ENCODE measurements around the gene WDR47. TPM values are rescaled to one million over a fixed set of nuclear protein-coding genes. Genes with fewer than 3 reads are reported as not detected.
A peak's percentile ranks its signal among the peaks of the same experiment; 100 is the strongest.

Gene WDR47
- polyA plus RNA-seq, 1 donor: 8.9 TPM

- H3K27ac ChIP-seq (ENCODE audit: low read length): no peak overlapping the region
- no peak overlapping the region for H3K4me3 ChIP-seq (ENCODE audit: low read length)
- H3K9me3 ChIP-seq (ENCODE audit: control insufficient read depth, low read depth, low read length): no peaks in the 10 kb centered on the region
- H3K27me3 ChIP-seq (ENCODE audit: control insufficient read depth, insufficient read depth, low read length): no peaks in the 10 kb centered on the region
- H3K36me3 ChIP-seq (ENCODE audit: control insufficient read depth, insufficient read depth, low read length): peaks cover 13% of the 10 kb centered on the region
- no peaks in the 10 kb centered on the region for H3K4me1 ChIP-seq (ENCODE audit: control insufficient read depth, insufficient read depth, low read length)
- no peak for DNase-seq
Measured at GRCh38 chr1:108969346-108969745, 72.6 kb downstream of the WDR47 start.

- peaks cover 4% of the 10 kb centered on the region for H3K4me1 ChIP-seq (ENCODE audit: control insufficient read depth, insufficient read depth, low read length)
- 0% methylated on average over 3 of the region's 72 CpGs for WGBS (ENCODE audit: insufficient coverage, low lambda C conversion rate)
- peak within 1 kb of the TSS; percentile 75 for H3K4me3 ChIP-seq (ENCODE audit: low read length)
Measured at GRCh38 chr1:108963052-108963686, 78.7 kb downstream of the WDR47 start, which contains the start of gene CLCC1. TSS of gene CLCC1 (minus strand) at chr1:108963484. CDS start at chr1:108950437, 13,047 bp downstream.

GRCh38 chr1:108962681-108963051, 79.2 kb downstream of the WDR47 start:
- H3K9me3 ChIP-seq (ENCODE audit: control insufficient read depth, low read depth, low read length): no peaks in the 10 kb centered on the region
- peak overlapping the region; percentile 75 for H3K4me3 ChIP-seq (ENCODE audit: low read length)
- H3K36me3 ChIP-seq (ENCODE audit: control insufficient read depth, insufficient read depth, low read length): peaks cover 2% of the 10 kb centered on the region
- WGBS (ENCODE audit: insufficient coverage, low lambda C conversion rate): no CpG with 5 or more reads among the region's 12 CpGs
- peak overlapping the region; percentile 95 for H3K27ac ChIP-seq (ENCODE audit: low read length)
- peak in 1 of 2 donors; percentile 26 for DNase-seq
- H3K27me3 ChIP-seq (ENCODE audit: control insufficient read depth, insufficient read depth, low read length): no peaks in the 10 kb centered on the region
- peaks cover 4% of the 10 kb centered on the region for H3K4me1 ChIP-seq (ENCODE audit: control insufficient read depth, insufficient read depth, low read length)

More at GRCh38 chr1:108963052-108963686, 78.7 kb downstream of the WDR47 start, which contains the start of gene CLCC1:
- H3K27me3 ChIP-seq (ENCODE audit: control insufficient read depth, insufficient read depth, low read length): no peaks in the 10 kb centered on the region
- H3K9me3 ChIP-seq (ENCODE audit: control insufficient read depth, low read depth, low read length): no peaks in the 10 kb centered on the region
- H3K36me3 ChIP-seq (ENCODE audit: control insufficient read depth, insufficient read depth, low read length): no peaks in the 10 kb centered on the region
- DNase-seq: peak; percentile 91 to 96
- peak within 1 kb of the TSS; percentile 95 for H3K27ac ChIP-seq (ENCODE audit: low read length)

- H3K36me3 ChIP-seq (ENCODE audit: control insufficient read depth, insufficient read depth, low read length): peaks cover 2% of the 10 kb centered on the region
- H3K9me3 ChIP-seq (ENCODE audit: control insufficient read depth, low read depth, low read length): no peaks in the 10 kb centered on the region
- H3K27me3 ChIP-seq (ENCODE audit: control insufficient read depth, insufficient read depth, low read length): no peaks in the 10 kb centered on the region
- DNase-seq: no peak
- H3K27ac ChIP-seq (ENCODE audit: low read length): peak overlapping the region; percentile 95
- peaks cover 4% of the 10 kb centered on the region for H3K4me1 ChIP-seq (ENCODE audit: control insufficient read depth, insufficient read depth, low read length)
- WGBS (ENCODE audit: insufficient coverage, low lambda C conversion rate): 90% methylated on average over 5 of the region's 15 CpGs
- peak overlapping the region; percentile 75 for H3K4me3 ChIP-seq (ENCODE audit: low read length)
Measured at GRCh38 chr1:108961752-108962486, 80.0 kb downstream of the WDR47 start.

GRCh38 chr1:108961198-108961597, 80.7 kb downstream of the WDR47 start:
- peaks cover 4% of the 10 kb centered on the region for H3K4me1 ChIP-seq (ENCODE audit: control insufficient read depth, insufficient read depth, low read length)
- H3K27ac ChIP-seq (ENCODE audit: low read length): no peak overlapping the region
- no peak for DNase-seq
- H3K9me3 ChIP-seq (ENCODE audit: control insufficient read depth, low read depth, low read length): no peaks in the 10 kb centered on the region
- peaks cover 2% of the 10 kb centered on the region for H3K36me3 ChIP-seq (ENCODE audit: control insufficient read depth, insufficient read depth, low read length)
- no peaks in the 10 kb centered on the region for H3K27me3 ChIP-seq (ENCODE audit: control insufficient read depth, insufficient read depth, low read length)
- WGBS (ENCODE audit: insufficient coverage, low lambda C conversion rate): no CpG with 5 or more reads among the region's 9 CpGs
- no peak overlapping the region for H3K4me3 ChIP-seq (ENCODE audit: low read length)

GRCh38 chr1:108960719-108961118, 81.2 kb downstream of the WDR47 start:
- Histone ChIP-seq H3K27me3 (ENCODE audit: control insufficient read depth, insufficient read depth, low read length) (no peaks in the 10 kb centered on the region), H3K4me3 (ENCODE audit: low read length) (no peak overlapping the region), H3K36me3 (ENCODE audit: control insufficient read depth, insufficient read depth, low read length) (peaks cover 4% of the 10 kb centered on the region), H3K4me1 (ENCODE audit: control insufficient read depth, insufficient read depth, low read length) (peaks cover 4% of the 10 kb centered on the region), H3K27ac (ENCODE audit: low read length) (no peak overlapping the region), H3K9me3 (ENCODE audit: control insufficient read depth, low read depth, low read length) (no peaks in the 10 kb centered on the region)
- no CpG with 5 or more reads among the region's 5 CpGs for WGBS (ENCODE audit: insufficient coverage, low lambda C conversion rate)
- DNase-seq: no peak

- Histone ChIP-seq H3K4me1 (ENCODE audit: control insufficient read depth, insufficient read depth, low read length) (peaks cover 4% of the 10 kb centered on the region), H3K9me3 (ENCODE audit: control insufficient read depth, low read depth, low read length) (no peaks in the 10 kb centered on the region), H3K36me3 (ENCODE audit: control insufficient read depth, insufficient read depth, low read length) (peaks cover 11% of the 10 kb centered on the region), H3K4me3 (ENCODE audit: low read length) (no peak overlapping the region), H3K27me3 (ENCODE audit: control insufficient read depth, insufficient read depth, low read length) (no peaks in the 10 kb centered on the region), H3K27ac (ENCODE audit: low read length) (no peak overlapping the region)
- no peak for DNase-seq
- 71% methylated on average over 1 of the region's 5 CpGs for WGBS (ENCODE audit: insufficient coverage, low lambda C conversion rate)
Measured at GRCh38 chr1:108957888-108958287, 84.0 kb downstream of the WDR47 start.

GRCh38 chr1:108955881-108956280, 86.0 kb downstream of the WDR47 start:
- no peaks in the 10 kb centered on the region for H3K4me1 ChIP-seq (ENCODE audit: control insufficient read depth, insufficient read depth, low read length)
- no peak for DNase-seq
- no CpG with 5 or more reads among the region's 3 CpGs for WGBS (ENCODE audit: insufficient coverage, low lambda C conversion rate)

DNA sequence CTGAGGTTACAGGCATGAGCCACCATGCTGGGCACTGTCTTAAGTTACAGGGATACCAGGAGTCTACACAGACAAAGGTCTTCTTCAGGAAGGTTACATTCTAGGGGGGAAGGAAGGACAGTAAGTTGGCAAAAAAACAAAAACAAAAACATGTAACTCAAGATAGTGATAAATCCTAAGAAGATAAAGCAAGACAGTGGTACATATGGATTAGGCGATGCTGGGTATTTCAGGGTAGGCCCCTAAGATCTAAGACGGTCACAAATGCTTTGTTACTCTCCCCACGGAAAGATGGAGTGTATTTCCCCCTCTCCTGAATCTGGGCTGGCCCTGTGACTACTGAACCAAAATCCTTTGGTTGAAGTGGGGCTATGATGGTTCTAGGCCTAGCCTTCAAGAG, 86.8 kb downstream of the WDR47 start:
- DNase-seq: no peak
- WGBS (ENCODE audit: insufficient coverage, low lambda C conversion rate): no CpG with 5 or more reads among the region's 3 CpGs
- Histone ChIP-seq H3K4me3 (ENCODE audit: low read length) (no peak overlapping the region), H3K4me1 (ENCODE audit: control insufficient read depth, insufficient read depth, low read length) (no peaks in the 10 kb centered on the region), H3K27ac (ENCODE audit: low read length) (no peak overlapping the region), H3K27me3 (ENCODE audit: control insufficient read depth, insufficient read depth, low read length) (no peaks in the 10 kb centered on the region), H3K36me3 (ENCODE audit: control insufficient read depth, insufficient read depth, low read length) (peaks cover 11% of the 10 kb centered on the region), H3K9me3 (ENCODE audit: control insufficient read depth, low read depth, low read length) (no peaks in the 10 kb centered on the region)

More at GRCh38 chr1:108955881-108956280, 86.0 kb downstream of the WDR47 start:
- Histone ChIP-seq H3K9me3 (ENCODE audit: control insufficient read depth, low read depth, low read length) (no peaks in the 10 kb centered on the region), H3K27ac (ENCODE audit: low read length) (no peak overlapping the region), H3K4me3 (ENCODE audit: low read length) (no peak overlapping the region), H3K36me3 (ENCODE audit: control insufficient read depth, insufficient read depth, low read length) (peaks cover 11% of the 10 kb centered on the region), H3K27me3 (ENCODE audit: control insufficient read depth, insufficient read depth, low read length) (no peaks in the 10 kb centered on the region)

- H3K27ac ChIP-seq (ENCODE audit: low read length): no peak overlapping the region
- no peak overlapping the region for H3K4me3 ChIP-seq (ENCODE audit: low read length)
- H3K4me1 ChIP-seq (ENCODE audit: control insufficient read depth, insufficient read depth, low read length): no peaks in the 10 kb centered on the region
- no peaks in the 10 kb centered on the region for H3K9me3 ChIP-seq (ENCODE audit: control insufficient read depth, low read depth, low read length)
- no CpG with 5 or more reads among the region's 6 CpGs for WGBS (ENCODE audit: insufficient coverage, low lambda C conversion rate)
- DNase-seq: no peak
- H3K27me3 ChIP-seq (ENCODE audit: control insufficient read depth, insufficient read depth, low read length): no peaks in the 10 kb centered on the region
- H3K36me3 ChIP-seq (ENCODE audit: control insufficient read depth, insufficient read depth, low read length): peaks cover 11% of the 10 kb centered on the region
Measured at GRCh38 chr1:108953452-108953851, 88.5 kb downstream of the WDR47 start.

Measured in large intestine (tissue), 3 donors.